GM13977 (cell line): ENCODE results near the gene TMEM117.
"Not testable (repeated sequence)": the region's sequence is repeated elsewhere in the genome, so short reads cannot be mapped to it uniquely, and the experiment has no call there.

Experiments
- DNase-seq: peaks from one replicate; pipeline ENCODE4 v3.0.0; 2012; ENCODE audit warnings: low spot score
- in situ Hi-C: fragments of 300-500 bp; cut with MboI; formaldehyde crosslinking; loops from one replicate; pipeline ENCODE4 v1.12.0; 2022; ENCODE audit warnings: low sequenced_read_pairs, low pct_unique_long_range_greater_than_20kb, mixed read lengths, inconsistent platforms; ENCODE audit not compliant: unreplicated experiment
- TF ChIP-seq, protein P1 (sequence below): IDR thresholded peaks from 2 replicates; pipeline ENCODE4 v1.5.1; 2012; ENCODE audit warnings: mild to moderate bottlenecking, control low read depth; ENCODE audit not compliant: insufficient read depth; ENCODE audit errors: extremely low read depth, missing control alignments

The TMEM117 gene

DNA sequence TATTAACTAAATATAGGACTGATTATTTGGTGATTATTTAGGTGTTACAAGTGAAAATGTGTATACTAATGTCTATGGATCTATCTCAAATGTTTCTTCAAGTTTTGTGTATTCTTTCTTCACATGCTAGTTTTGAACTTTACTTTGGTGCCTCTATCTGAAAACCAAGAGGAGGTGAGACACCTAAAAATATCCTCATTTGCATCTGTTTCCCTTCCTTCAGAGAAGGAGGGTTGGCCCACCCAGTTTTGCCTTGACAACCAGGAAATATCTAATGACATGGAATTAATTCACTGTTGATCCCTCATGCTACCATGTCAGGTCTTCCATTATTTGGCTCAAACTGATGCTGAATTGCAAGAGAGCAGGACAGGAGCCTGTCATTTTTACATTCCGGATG, 539.8 kb downstream of the TMEM117 start:
- TF ChIP-seq, protein P1, sequence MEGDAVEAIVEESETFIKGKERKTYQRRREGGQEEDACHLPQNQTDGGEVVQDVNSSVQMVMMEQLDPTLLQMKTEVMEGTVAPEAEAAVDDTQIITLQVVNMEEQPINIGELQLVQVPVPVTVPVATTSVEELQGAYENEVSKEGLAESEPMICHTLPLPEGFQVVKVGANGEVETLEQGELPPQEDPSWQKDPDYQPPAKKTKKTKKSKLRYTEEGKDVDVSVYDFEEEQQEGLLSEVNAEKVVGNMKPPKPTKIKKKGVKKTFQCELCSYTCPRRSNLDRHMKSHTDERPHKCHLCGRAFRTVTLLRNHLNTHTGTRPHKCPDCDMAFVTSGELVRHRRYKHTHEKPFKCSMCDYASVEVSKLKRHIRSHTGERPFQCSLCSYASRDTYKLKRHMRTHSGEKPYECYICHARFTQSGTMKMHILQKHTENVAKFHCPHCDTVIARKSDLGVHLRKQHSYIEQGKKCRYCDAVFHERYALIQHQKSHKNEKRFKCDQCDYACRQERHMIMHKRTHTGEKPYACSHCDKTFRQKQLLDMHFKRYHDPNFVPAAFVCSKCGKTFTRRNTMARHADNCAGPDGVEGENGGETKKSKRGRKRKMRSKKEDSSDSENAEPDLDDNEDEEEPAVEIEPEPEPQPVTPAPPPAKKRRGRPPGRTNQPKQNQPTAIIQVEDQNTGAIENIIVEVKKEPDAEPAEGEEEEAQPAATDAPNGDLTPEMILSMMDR = no peak
- in situ Hi-C loops = no loop called here
- DNase-seq = no peak

DNA sequence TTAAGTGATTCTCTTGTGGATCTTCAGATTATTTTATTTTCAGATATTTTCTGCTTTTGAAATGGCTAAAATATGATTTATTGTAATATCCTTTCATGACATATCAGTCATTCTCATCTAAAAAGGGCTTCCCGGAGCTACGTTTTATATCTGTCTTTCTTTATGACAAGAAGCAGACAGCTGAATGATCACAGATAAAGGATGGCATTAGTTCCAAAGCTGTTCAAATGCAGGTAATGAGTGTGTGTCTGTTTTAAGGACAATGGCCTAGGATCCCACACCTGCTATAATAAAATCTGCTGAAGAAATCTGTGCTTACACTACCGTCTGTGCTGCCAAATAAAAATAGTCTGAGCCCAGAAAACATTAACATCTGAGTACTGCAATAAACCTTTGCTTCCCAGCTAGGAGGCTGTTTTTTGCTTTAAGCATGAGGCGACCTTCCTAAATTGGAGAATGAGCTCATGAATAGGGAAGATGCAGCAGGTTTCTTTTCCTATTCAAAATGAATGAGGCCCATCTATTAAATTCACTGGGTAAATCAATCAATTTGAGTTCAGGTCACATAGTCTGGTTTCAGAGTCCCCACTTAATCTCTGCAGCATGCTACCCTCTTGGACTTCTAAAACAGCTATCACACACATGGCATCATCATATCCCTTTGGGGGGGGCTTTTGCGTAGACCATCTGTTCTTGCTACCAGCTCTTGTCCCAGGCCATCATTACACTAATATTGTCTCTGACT, 541.7 kb downstream of the TMEM117 start:
- in situ Hi-C loops = no loop called here

DNA sequence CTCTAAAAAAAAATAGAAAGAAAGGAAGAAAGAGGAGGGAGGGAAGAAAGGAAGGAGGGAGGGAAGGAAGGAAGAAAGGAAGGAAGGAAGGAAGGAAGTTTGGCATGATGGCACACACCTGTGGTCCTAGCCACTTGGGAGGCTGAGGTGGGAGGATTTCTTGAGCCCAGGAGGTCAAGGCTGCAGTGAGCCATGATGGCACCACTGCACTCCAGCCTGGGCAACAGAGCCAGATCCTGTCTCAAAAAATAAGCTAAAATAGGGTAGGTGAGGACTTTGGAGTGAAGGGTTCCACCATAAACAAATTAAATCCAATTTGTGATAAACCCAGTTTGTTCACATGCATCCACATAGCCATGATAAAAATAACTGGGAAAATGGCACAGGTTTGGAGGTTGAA, 543.2 kb downstream of the TMEM117 start:
- DNase-seq, in situ Hi-C loops: not testable (repeated sequence)

More for the DNA sequence above, 541.7 kb downstream of the TMEM117 start:
- TF ChIP-seq, protein P1 = no peak
- DNase-seq = no peak

DNA sequence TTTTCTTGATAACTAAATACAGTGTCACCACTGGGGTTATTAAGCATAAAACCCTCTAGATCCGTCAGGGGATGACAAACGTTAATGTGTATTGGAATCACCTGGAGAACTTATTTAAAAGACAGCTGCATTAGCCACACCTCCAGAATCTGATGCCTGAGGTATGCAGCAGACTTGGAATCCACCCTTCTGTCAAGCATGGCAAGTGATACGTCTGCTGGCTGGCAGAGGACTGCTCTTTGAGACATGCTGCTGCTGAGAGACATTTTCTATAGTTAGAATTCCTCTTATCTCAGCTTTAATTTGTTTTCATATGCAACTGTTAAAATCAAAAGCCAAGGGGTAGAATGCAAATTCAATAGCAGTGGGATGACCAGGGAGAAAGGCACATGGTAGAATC, 544.0 kb downstream of the TMEM117 start:
- TF ChIP-seq, protein P1 = no peak
- no peak for DNase-seq
- in situ Hi-C loops = no loop called here

DNA sequence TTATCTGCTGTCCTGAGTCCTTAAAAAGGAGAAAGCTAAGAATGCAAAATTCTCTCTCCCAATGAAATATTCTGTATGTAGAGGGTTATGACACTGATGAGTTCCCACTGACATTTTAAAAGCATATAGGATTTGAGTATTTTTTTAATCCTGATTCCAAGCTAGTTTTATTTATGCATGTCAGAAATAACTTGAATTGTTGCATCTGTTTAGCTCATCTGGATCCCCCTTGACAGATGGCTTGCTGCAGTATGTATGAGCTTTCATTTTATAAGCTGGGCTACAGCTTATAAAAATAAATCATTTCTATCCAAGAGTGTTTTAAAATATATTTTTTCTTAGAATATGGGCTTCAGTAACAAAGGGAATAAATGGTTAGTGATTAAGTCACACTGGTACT, 545.0 kb downstream of the TMEM117 start:
- in situ Hi-C loops = no loop called here
- TF ChIP-seq, protein P1 = no peak
- no peak for DNase-seq

DNA sequence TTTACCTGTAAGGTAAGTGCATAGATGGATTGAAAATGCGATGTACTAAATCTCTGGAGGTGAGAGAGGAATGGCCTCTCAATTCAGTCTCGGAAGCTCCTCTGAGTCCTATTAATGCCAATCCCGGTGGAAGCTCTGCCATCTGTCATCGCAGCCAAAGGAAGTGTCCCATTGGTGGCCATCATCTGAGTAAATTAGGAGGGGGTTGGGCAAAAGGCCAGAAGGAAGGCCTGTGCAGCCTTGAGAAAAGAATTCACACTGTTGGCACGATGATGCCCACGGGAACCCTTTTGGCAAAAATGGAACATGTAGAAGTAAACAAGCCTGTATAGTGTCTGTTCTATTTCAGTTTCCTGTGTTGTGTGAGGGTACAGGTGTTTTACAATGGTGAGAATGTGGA, 545.5 kb downstream of the TMEM117 start:
- in situ Hi-C loops = no loop called here
- TF ChIP-seq, protein P1 = no peak
- no peak for DNase-seq

DNA sequence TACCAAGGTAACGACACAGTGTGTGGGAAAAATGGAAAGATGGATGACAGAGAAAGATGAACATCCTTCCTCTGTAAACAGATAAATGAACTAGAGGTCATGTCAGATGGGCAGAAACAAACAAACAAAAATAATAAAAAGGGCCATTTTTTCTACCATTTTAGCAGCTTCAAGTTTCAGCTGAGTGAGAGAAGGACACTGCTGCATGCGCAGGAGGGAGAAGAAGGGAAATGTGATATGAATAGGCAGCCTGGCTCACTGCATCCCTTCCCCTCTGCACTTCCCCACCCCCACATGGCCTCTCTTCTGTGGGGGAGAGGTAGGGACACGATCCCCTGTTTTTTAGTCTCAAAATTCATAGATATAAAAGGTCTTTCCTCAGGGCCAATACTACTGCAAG, 548.3 kb downstream of the TMEM117 start:
- in situ Hi-C loops = no loop called here
- TF ChIP-seq, protein P1 = no peak

More for the DNA sequence above, 548.3 kb downstream of the TMEM117 start:
- no peak for DNase-seq
